GM18868 (cell line): Measurements from ENCODE around the gene UQCC5.

Experiments used
- ATAC-seq: cut with Tn5 transposase; IDR thresholded peaks from one replicate; pipeline ENCODE4 v1.9.1; 2021; ENCODE audit warnings: mild to moderate bottlenecking, moderate library complexity; ENCODE audit not compliant: unreplicated experiment

UQCC5 gene

GRCh38 chr3:52532838-52533622 is 3.4 kb upstream of the UQCC5 start:
- no peak for ATAC-seq

GRCh38 chr3:52533623-52534280 is 2.7 kb upstream of the UQCC5 start, which contains the start of gene NT5DC2:
NT5DC2 (minus strand) TSS chr3:52533857; CDS start chr3:52533737, 120 bp downstream.
- peak; percentile 42 for ATAC-seq

- no peak for ATAC-seq
Observed at GRCh38 chr3:52534281-52535183, 1.9 kb upstream of the UQCC5 start.

DNA sequence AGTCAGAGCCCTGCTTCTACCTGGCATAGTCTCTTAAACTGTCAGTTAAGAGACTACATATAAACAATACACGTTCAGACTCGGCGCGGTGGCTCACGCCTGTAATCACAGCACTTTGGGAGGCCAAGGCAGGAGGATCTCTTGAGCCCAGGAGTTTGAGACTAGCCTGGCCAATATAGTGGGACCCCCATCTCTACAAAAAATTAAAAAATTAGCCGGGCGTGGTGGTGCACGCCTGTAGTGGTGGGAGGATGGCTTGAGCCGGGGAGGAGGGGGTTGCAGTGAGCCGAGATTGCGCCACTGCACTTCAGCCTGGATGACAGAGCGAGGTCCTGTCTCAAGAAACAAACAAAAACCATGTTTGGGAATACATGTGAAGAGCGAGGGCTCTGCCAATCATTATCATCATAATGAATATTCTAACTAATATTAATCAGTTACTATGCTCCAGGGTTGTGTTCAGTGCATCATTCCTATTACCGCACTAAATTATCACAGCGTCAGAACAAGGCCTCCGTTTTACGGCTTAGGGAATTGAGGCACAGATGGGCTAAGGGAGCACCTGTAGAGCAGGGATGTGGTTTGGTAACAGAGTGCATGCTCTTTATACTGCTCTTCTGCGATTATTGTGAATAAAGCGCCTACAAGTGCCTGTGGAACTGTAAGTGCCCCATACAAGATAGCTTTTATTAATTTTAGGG is 844 bp upstream of the UQCC5 start:
- ATAC-seq, result no peak

DNA sequence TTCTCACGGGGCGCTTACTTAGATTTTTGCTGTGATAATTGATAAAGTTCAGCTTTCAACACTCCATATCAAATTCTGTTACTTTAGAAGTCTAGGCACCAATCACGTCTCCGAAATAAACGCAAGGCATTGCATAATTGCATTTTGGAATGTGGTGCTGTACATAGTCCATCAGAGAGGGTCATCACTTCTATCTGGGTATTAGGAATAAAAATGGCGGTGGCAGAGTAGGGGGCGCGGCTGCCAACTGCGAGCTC is 365 bp upstream of the UQCC5 start:
- no peak for ATAC-seq

GRCh38 chr3:52537165-52537620 is 788 bp downstream of the UQCC5 start:
- ATAC-seq, result no peak

DNA sequence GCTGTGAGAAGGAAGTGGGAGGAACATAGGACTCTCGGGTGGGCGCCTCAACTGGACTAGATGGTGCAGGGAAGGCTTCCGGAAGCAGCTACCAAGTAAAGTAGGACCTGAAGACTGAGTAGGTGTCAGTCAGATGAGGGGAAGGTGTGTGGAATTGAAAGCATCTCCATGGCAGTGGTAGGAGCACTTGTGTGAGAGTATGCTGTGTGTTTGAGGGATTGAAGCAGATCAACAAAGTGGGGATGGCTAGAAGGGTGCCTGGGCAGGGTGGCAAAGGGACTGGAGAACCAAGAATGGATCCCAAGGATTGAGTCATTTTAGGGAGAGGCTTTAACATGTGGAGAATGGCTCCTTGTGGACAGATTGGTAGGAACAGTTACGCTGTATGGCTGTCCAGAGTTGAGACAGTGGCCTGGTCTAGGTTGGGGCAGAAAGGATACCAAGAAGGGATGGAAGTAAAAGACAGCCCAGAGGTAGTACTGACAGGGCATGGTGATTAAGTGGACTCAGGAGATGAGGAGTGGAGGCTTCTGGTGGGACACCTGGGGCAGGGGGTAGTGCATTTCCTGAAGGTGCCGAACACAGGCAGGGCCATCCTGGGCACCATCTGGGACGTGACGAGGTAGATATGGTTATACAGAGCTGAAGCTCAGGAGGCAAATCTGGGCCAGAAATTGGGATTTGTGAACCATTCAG is 1.5 kb downstream of the UQCC5 start:
- ATAC-seq, result no peak

DNA sequence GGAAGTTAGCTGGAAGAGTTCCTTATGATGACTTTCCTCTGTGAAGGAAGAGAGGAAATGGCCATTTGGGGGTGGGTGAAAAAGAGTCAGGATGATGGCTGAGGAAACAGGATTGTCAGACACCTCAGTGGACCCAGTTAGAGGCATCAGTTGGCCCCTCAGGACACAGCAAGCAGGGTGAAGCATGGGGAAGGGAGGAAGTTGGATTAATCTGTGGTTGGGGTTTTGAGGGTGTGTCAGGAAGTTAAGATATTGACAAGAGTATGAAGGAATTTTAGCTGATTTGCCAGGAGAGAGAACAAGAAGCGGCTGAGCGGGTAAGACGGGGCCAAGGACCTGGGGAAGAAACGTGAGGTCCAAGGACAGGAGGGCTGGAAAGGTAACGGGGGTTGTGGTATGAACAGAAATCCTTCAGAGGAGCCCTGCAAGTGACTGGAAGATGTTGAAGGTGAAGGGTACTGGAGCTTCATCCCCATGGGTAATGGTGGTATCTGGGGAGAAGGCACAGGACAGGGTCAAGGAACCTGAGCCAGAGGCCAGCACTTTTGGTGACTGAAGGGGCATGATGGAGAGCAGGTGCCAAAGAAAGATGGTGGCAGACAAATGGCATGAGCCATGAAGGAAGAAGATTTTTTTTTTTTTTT is 2.7 kb downstream of the UQCC5 start:
- ATAC-seq, result no peak

GRCh38 chr3:52541050-52541449 is 4.6 kb downstream of the UQCC5 start:
- no peak for ATAC-seq

- no peak for ATAC-seq
Observed at GRCh38 chr3:52544937-52545336, 8.5 kb downstream of the UQCC5 start.

DNA sequence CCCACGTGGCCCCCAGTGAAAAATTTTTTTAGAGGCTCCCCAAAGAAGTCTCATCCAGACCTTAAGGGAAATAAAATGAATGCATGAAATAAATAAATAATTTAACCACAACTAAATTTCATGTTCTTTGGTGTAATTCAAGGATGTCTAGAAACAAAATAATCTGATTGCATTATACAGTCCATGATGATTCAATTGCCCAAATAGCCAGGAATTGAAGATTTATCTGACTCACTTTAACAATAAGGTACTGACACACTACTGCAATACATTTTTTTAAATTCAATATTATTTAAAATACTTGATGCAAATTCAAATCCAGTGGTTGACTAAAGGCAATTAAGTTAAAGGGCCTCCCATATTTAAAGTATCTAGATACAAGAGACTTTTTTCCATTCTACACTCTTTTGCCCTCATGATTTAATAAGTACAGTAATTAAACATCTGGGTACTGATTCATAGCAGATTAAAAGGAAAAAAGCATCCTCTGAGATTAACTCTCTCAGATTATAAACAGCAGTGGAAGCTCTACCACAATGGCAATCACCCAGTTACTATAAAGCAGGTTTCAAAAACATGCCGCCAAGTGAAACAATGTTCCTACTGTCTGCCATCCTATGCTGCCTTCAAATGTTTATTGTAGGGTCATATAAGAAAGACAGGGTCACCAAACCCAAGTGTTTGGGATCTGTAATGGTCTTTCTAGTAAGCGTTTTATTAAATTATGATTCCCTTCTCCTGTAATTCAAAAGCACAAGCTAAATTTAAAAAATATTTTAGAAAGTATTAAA is 9.9 kb downstream of the UQCC5 start:
- ATAC-seq, result no peak

DNA sequence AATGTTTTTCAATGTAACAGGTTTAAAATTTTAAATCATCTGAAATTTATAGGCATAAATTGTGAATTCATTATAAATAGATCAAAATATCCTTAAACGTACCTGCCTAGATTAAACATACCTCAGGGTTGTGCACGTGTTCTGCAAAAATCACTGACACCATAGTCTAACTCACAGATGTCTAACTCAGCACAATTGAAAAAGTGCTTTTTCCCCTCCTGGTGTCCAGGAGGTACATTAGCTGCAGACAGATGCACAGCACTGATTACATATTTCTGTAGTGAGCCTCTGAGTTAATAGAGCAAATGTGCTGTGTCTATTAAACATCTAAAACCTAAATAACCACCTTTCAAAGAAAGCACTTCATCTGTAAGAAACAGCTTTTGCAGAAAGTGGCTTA is 10.7 kb downstream of the UQCC5 start:
- ATAC-seq, result no peak

DNA sequence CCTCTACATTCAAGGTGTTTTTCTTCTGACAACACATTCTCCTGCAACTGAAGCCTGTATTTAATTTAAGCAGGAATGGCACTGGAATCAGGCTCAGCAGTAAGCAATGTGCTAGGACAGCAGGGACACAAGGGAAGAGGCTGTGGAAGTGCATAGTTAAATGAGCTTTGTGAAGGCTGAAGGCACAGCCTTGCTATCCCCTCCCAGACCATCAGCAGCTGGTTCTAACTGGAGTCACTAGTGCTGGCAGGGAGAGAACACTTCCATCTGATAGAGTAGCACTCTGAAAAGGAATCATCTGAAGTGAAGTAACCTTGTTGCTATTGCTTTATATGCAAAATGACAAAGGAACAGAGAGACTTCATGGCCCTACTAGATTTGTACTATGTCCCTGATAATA is 14.7 kb downstream of the UQCC5 start:
- ATAC-seq, result no peak

GRCh38 chr3:52552089-52552488 is 15.7 kb downstream of the UQCC5 start:
- no peak for ATAC-seq

DNA sequence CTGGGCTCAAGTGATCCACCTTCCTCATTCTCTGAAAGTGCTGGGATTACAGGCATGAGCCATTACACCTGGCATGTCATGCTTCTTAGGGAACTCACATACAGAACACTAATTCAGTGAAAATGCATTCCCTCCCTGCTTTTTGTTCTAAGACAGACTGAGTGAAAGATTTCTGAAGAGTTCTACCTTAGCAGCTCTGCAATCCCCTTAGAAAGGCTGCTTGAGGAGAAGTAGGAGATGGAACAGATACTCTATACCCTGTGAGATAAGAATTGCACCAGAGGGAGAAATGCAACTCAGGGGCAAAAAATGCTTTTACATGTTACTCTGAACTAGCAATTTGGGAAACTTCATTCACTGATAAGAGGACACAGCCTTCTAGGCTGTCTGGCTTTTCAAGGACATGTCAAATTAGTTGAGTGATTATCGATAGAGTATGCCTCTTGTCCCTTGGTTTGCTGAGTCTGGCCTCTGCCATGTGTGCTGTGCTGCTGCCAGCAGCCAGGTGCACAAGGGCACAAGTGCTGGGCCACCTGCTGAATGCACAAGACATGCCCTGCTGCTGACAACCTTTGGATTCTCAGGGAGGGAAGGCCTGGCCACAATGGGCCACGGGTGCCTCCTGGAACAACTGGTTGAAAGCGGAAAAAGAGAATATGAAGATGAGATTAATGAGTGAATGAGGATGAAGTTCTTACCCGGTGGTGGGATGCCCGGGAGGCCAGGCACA is 17.8 kb downstream of the UQCC5 start:
- ATAC-seq, result no peak

DNA sequence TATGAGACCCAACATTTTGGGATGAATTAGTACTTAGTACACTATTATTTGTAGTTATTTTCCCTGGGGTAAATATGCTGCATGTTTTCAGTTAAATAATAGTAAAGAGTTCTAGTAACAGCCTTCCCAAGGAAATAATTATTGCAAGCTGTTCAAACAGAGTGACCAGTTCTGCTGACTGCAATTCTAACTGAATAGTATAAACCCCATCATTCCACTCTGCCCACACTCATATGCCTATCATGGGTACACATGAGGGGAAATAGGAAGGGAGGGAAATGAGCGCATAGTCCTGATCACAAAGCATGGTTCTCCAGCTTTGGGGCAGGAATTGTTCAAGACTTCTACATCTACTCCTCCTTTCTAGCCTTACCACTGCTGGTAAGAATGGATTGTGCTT is 18.7 kb downstream of the UQCC5 start:
- no peak for ATAC-seq

- no peak for ATAC-seq
Observed at GRCh38 chr3:52557011-52557960, 20.9 kb downstream of the UQCC5 start.
